SKM-1 (cell line): Measurements from ENCODE around the gene C1orf94.
"Not testable (repeated sequence)": the region's sequence is repeated elsewhere in the genome, so short reads cannot be mapped to it uniquely, and the experiment has no call there.

ENCODE experiments used
- DNase-seq: peaks from one replicate; lab custom pipeline; 2025; ENCODE audit not compliant: unreplicated experiment; lab: John Stamatoyannopoulos, UW

The C1orf94 gene

DNA sequence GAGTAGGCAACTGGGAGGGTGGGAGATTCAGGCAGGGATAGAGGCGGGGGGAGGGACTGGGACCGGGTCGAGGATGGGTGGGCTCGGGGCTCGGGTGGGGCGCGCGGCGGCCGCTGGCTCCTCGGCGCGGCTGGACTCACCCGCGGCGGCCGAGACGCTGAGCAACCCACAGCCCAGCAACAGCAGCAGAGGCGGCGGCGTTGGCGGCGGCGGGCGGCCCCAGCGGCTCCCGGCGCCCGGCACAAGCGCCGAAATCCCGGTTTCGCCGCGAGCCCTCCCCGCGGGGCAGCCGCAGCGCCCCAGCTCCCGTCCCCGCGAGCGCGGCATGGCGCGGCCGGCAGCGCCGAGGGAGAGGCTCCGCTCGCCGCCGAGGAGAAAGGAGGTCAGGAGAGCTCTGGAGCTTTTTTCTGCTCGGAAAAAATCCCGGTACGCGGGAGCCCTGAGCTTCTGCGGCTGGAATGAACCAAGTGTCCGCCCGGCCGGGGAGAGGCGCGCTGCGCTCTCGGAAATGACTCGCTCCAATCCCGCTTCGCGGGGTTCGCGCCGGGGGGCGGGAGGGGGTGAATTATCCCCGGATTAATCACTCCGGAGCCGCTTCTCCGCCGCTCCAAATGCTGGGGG, 11.8 kb upstream of the C1orf94 start, which contains the start of gene CSMD2:
CSMD2 (minus strand) TSS at position 460 of the 621 bp plus-strand sequence; CDS start at position 327, 133 bp downstream.
- DNase-seq = no peak

GRCh38 chr1:34165422-34165921, 11.2 kb upstream of the C1orf94 start:
- no peak for DNase-seq

DNA sequence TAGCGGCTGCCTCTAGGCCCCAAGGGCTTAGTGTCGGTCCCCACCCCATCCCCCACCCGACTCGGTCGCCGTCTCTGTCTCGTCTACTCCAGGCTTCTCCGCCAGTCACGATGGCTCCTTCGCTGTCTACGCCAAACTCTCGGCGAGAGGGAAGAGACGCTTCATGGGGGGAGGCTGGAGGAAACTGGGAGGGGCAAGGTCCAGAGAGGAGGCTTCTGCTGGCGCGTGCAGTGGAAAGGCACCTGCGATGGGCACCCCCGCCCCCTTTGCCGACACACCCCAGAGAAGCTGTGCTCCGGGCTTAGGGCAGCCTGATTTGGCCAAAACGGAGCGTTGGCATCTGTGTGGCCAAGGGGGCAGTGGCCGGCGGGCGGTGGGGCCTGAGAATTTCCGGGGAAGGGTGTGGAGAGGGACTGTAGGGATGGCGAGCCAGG, 10.5 kb upstream of the C1orf94 start:
- DNase-seq = no peak

GRCh38 chr1:34166625-34167361, 9.9 kb upstream of the C1orf94 start:
- no peak for DNase-seq

- DNase-seq = no peak
Measured at GRCh38 chr1:34167389-34167788, 9.3 kb upstream of the C1orf94 start.

- DNase-seq = no peak
Measured at GRCh38 chr1:34175744-34176143, 963 bp upstream of the C1orf94 start.

DNA sequence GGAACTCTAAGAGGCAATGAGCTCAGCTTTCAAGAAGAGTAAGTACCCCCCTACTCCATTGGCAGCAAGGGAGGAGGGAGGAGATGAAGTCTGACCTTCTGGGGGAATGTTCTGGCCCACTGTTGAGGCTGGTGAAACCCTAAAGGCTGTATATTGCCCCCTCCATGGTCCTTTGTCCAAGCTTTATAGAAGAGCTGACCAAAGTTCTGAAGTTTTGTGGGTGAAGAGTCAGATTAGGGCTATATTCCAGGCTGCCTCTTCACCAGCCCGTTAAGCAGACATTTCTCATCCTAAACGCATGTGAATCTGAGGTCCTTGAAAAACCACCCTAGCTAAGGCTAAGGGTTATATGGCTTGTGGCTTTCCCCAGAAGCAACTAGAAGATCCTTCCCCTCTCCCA, 1.4 kb downstream of the C1orf94 start:
- no peak for DNase-seq

- not testable (repeated sequence) for DNase-seq
Measured at GRCh38 chr1:34183381-34183780, 6.7 kb downstream of the C1orf94 start.

GRCh38 chr1:34186741-34187494, 10.2 kb downstream of the C1orf94 start:
- DNase-seq = no peak

DNA sequence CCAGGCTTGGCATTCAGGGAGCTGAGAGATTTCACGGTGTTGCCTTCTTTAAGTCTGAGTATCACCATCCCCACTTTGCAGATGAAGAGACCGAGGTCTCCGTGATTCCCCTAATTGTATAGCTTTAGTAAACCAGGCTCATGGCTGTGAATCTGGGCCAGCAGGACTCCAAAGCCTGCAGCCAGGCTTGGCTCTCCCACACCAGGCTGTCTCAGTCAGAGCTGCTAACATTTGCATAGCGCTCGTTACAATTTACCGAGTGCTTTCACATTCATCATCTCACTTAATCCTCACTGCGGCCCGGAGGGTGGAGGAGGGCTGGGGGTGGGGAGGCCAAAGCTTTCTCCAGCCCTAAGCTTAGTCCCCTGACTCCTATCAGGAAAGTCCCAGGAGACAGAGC, 11.7 kb downstream of the C1orf94 start:
- DNase-seq = no peak

DNA sequence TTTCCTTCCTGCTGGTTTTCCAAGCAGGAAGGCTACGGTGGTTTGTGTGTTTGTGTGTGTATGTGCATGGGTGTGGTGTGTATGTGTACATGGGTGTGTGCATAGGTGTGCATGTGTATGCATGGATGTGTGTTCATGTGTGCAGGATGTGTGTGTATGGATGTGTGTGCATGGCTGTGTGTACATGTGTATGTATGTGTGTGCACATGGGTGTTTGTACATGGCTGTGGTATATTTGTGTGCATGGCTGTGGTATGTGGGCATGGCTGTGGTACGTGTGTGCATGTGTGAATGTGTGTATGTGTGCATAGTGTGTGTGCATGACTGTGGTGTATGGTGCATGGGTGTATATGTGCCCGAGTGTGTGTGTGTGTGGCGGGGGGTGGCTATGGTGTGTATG, 12.3 kb downstream of the C1orf94 start:
- no peak for DNase-seq

GRCh38 chr1:34190692-34191091, 14.0 kb downstream of the C1orf94 start:
- DNase-seq = no peak

GRCh38 chr1:34192621-34193020, 15.9 kb downstream of the C1orf94 start:
- DNase-seq = no peak

DNA sequence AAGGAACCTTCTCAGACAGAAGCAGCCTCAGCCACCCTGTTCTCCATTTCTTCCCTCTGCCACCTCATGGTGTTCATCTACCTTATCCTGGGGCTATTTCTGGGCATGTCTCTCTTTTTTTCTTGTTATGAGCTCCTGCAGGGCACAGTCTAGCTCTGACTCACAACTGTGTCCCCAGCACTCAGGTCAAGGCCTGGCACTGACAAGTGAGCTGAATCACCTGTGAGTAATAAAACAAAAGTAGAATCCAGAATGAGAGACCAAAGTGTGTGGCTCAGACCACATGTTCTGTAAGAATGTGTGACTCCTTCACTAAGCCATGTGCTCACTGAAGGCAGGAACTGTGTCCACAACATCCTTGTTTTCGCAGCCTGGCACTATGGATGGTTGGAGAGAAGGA, 23.2 kb downstream of the C1orf94 start:
- no peak for DNase-seq

- DNase-seq = no peak
Measured at GRCh38 chr1:34212673-34213072, 36.0 kb downstream of the C1orf94 start.

GRCh38 chr1:34213956-34214355, 37.2 kb downstream of the C1orf94 start:
- no peak for DNase-seq

GRCh38 chr1:34231441-34231840, 54.7 kb downstream of the C1orf94 start:
- DNase-seq = no peak

DNA sequence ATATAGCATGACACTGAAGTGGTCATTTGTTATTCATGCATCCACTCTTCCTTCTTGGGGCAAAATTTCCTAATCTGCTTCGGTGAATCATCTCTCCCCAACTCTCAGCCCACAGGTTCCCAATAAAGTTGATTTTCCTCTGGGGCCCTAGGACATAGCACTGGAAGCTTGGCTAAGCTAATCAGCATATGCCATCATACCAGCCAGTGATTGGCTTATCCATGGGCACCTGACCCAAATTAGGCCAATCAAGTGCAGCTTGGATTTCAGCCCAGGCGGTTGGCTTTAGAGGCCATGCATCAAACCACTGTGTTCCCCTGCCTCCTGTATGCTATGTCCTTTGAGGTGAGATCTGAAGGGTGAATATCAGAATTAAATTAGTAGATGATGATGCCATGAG, 58.9 kb downstream of the C1orf94 start:
- no peak for DNase-seq

GRCh38 chr1:34236089-34236488, 59.4 kb downstream of the C1orf94 start:
- no peak for DNase-seq

DNA sequence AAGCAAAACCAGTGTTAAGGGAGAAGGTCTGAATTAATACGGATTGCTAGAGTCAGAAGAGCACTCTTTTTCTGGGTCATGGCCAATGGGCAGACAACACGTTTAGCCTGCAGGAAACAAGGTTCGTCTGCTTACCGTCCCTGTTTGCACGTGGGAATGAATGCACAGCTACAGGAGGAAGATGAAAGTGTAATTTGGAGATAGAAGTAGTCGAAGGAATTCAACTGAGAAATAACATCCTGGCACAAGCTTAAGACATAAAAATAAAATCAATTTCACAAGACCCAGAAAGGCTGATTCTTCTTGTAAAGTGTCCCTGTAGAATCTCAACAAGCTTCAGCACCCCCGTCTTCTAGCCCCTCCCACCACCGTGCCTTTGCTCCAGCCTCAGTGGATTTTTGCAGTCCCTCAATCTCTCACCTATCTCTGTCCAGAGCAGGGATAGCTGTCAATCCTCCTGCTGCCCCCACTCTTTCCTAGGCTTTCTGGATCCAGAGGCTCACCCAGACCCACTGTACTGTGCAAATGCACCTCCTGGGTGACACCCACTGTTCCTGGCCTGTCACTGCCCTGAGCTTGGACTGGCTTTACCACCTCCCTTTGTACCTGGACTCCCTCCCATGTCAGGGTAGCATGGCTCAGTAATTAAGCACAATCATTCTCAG, 60.6 kb downstream of the C1orf94 start:
- no peak for DNase-seq

- no peak for DNase-seq
Measured at GRCh38 chr1:34245967-34246366, 69.3 kb downstream of the C1orf94 start.
